Measurements from ENCODE around the gene PRKN.

PRKN gene

GRCh38 chr6:162497389-162497788 lies 230.2 kb downstream of the PRKN start:
- no peak overlapping the region for H3K27ac ChIP-seq
- TF ChIP-seq CTCF (IDR thresholded peaks at IDR 0.05) (no peak), ZFX (IDR thresholded peaks at IDR 0.05; ENCODE audit: borderline replicate concordance) (no peak)

- H3K27ac ChIP-seq = no peak overlapping the region
These were observed 233.6 kb downstream of the PRKN start for GRCh38 chr6:162493917-162494316.

GRCh38 chr6:162491637-162492036 lies 235.9 kb downstream of the PRKN start:
- TF ChIP-seq CTCF (IDR thresholded peaks at IDR 0.05) = no peak
- no peak for TF ChIP-seq ZFX (IDR thresholded peaks at IDR 0.05; ENCODE audit: borderline replicate concordance)
- no peak overlapping the region for H3K27ac ChIP-seq

More at GRCh38 chr6:162493917-162494316, 233.6 kb downstream of the PRKN start:
- no peak for TF ChIP-seq ZFX (IDR thresholded peaks at IDR 0.05; ENCODE audit: borderline replicate concordance)

GRCh38 chr6:162489101-162489976 lies 238.2 kb downstream of the PRKN start:
- no peak for TF ChIP-seq CTCF (IDR thresholded peaks at IDR 0.05)
- no peak for TF ChIP-seq ZFX (IDR thresholded peaks at IDR 0.05; ENCODE audit: borderline replicate concordance)
- H3K27ac ChIP-seq = no peak overlapping the region

GRCh38 chr6:162488444-162488843 lies 239.1 kb downstream of the PRKN start:
- no peak overlapping the region for H3K27ac ChIP-seq
- TF ChIP-seq ZFX (IDR thresholded peaks at IDR 0.05; ENCODE audit: borderline replicate concordance) (no peak), CTCF (IDR thresholded peaks at IDR 0.05) (no peak)

- TF ChIP-seq CTCF (IDR thresholded peaks at IDR 0.05) = no peak
- no peak for TF ChIP-seq ZFX (IDR thresholded peaks at IDR 0.05; ENCODE audit: borderline replicate concordance)
- H3K27ac ChIP-seq = no peak overlapping the region
These were observed 242.1 kb downstream of the PRKN start for GRCh38 chr6:162485464-162485863.

- TF ChIP-seq ZFX (IDR thresholded peaks at IDR 0.05; ENCODE audit: borderline replicate concordance) = no peak
- TF ChIP-seq CTCF (IDR thresholded peaks at IDR 0.05) = no peak
- no peak overlapping the region for H3K27ac ChIP-seq
These were observed 245.6 kb downstream of the PRKN start for GRCh38 chr6:162481938-162482337.

All from 22Rv1 (cell line).